Caco-2 (cell line): ENCODE measurements around the gene TMEM181. TPM values are rescaled to one million over a fixed set of nuclear protein-coding genes. Genes with fewer than 3 reads are reported as not detected.
A peak's percentile ranks its signal among the peaks of the same experiment; 100 is the strongest.

Experiments
- BruUV-seq: library from RNA; stranded (reverse); fragments of 400-500 nt; replicated peaks from 2 replicates; lab custom pipeline; 2021; lab: Mats Ljungman, UMichigan
- CTCF ChIA-PET: fragments of 300-600 bp; sonication (Branson Sonifier 250); formaldehyde crosslinking; loops from one replicate; lab custom pipeline; 2022; ENCODE audit warnings: antibody characterized with exemption; lab: Charles Lee
- POLR2A ChIA-PET: fragments of 300-600 bp; sonication (Branson Sonifier 250); formaldehyde crosslinking; loops from one replicate; lab custom pipeline; 2022; ENCODE audit warnings: antibody characterized with exemption; lab: Charles Lee
- DNase-seq, 2 experiments: peaks; one replicate each; pipeline versions ENCODE4 v3.0.0 to v3.0.0-alpha.2; 2020 to 2022
- H3K27me3 ChIP-seq: replicated peaks from 2 replicates; pipeline ENCODE4 v1.6.0; 2011; ENCODE audit warnings: low read length; ENCODE audit not compliant: control insufficient read depth, insufficient read depth
- H3K36me3 ChIP-seq: 2 replicates; pipeline ENCODE4 v1.5.1; 2011; ENCODE audit warnings: low read length; ENCODE audit not compliant: control insufficient read depth, insufficient read depth
- H3K4me1 ChIP-seq: fragments of 250-450 bp; sonication (Bioruptor Pico); 2 replicates; pipeline ENCODE4 v1.5.1; 2020; ENCODE audit warnings: mild to moderate bottlenecking
- H3K4me3 ChIP-seq: 2 replicates; pipeline ENCODE4 v1.5.1; 2011; ENCODE audit warnings: low read depth, mild to moderate bottlenecking, control low read depth, low read length
- H3K9me3 ChIP-seq: fragments of 250-450 bp; sonication (Bioruptor Pico); 2 replicates; pipeline ENCODE4 v1.5.1; 2020; ENCODE audit warnings: mild to moderate bottlenecking, moderate library complexity
- H3K27ac Mint-ChIP-seq: one replicate; pipeline ENCODE4 v1.8.0; 2022; ENCODE audit warnings: mixed read lengths; ENCODE audit not compliant: unreplicated experiment
- H3K27me3 Mint-ChIP-seq: one replicate; pipeline ENCODE4 v1.8.0; 2022; ENCODE audit warnings: mixed read lengths; ENCODE audit not compliant: insufficient read depth, unreplicated experiment
- H3K36me3 Mint-ChIP-seq: one replicate; pipeline ENCODE4 v1.8.0; 2022; ENCODE audit warnings: mild to moderate bottlenecking, mixed read lengths; ENCODE audit not compliant: insufficient read depth, unreplicated experiment
- H3K4me1 Mint-ChIP-seq: one replicate; pipeline ENCODE4 v1.8.0; 2022; ENCODE audit warnings: low read depth, mixed read lengths; ENCODE audit not compliant: unreplicated experiment
- H3K4me3 Mint-ChIP-seq: one replicate; pipeline ENCODE4 v1.8.0; 2022; ENCODE audit warnings: mild to moderate bottlenecking, moderate library complexity, mixed read lengths; ENCODE audit not compliant: unreplicated experiment
- H3K9me3 Mint-ChIP-seq: one replicate; pipeline ENCODE4 v1.8.0; 2022; ENCODE audit warnings: mixed read lengths; ENCODE audit not compliant: unreplicated experiment
- CTCF ChIP-seq, 2 experiments: fragments of 200-600 bp in 1 of 2; IDR thresholded peaks; 1 replicate in 1 of 2; 2 replicates in 1 of 2; pipeline versions ENCODE4 v1.5.1 to v1.8.0; 2011 to 2022; ENCODE audit warnings: antibody characterized with exemption in 1 of 2, control low read depth in 1 of 2, inconsistent platforms in 1 of 2, low read depth in 1 of 2, low read length in 1 of 2, mild to moderate bottlenecking in 1 of 2, moderate library complexity in 1 of 2; ENCODE audit not compliant: insufficient read depth in 1 of 2, severe bottlenecking in 1 of 2, unreplicated experiment in 1 of 2
- intact Hi-C: fragments of 100-400 bp; cut with micrococcal nuclease; formaldehyde crosslinking; loops from one replicate; pipeline ENCODE4 v1.10.0; 2022; ENCODE audit not compliant: unreplicated experiment
- total RNA-seq: library from RNA; stranded (reverse); gene quantifications from 2 replicates; pipeline ENCODE4 v1.2.3, GENCODE V29; 2022

Gene TMEM181
- total RNA-seq, 1 experiment from 2014 or later: 26.7 TPM

GRCh38 chr6:158566207-158566818 is 6.4 kb downstream of the TMEM181 start:
- CTCF ChIA-PET: no interaction called here
- Histone ChIP-seq H3K4me3 (no peak overlapping the region), H3K27me3 (no peaks in the 10 kb centered on the region), H3K4me1 (no peaks in the 10 kb centered on the region), H3K9me3 (no peaks in the 10 kb centered on the region), H3K36me3 (no peaks in the 10 kb centered on the region; the same call in 1 of the 2 replicates)
- H3K27me3 Mint-ChIP-seq: no peaks in the 10 kb centered on the region
- no peak for DNase-seq
- no peaks in the 10 kb centered on the region for H3K9me3 Mint-ChIP-seq
- H3K4me3 Mint-ChIP-seq: no peak overlapping the region
- no peak overlapping the region for H3K27ac Mint-ChIP-seq
- peaks cover 10% of the 10 kb centered on the region for H3K4me1 Mint-ChIP-seq
- POLR2A ChIA-PET: no interaction called here
- no peak for TF ChIP-seq CTCF (IDR thresholded peaks at IDR 0.05; ENCODE audit: insufficient read depth in 1 of 2, low read depth in 1 of 2, low read length in 1 of 2, severe bottlenecking in 1 of 2, unreplicated experiment in 1 of 2)
- intact Hi-C loops: no loop called here
- H3K36me3 Mint-ChIP-seq: peaks cover 21% of the 10 kb centered on the region
- BruUV-seq: no TSS peak

- peaks cover 6% of the 10 kb centered on the region for H3K4me1 Mint-ChIP-seq
- Histone ChIP-seq H3K4me1 (no peaks in the 10 kb centered on the region), H3K27me3 (no peaks in the 10 kb centered on the region), H3K4me3 (no peak overlapping the region), H3K9me3 (no peaks in the 10 kb centered on the region), H3K36me3 (peaks cover 2% of the 10 kb centered on the region; the same call in 1 of the 2 replicates)
- BruUV-seq: no TSS peak
- no peak for DNase-seq
- TF ChIP-seq CTCF (IDR thresholded peaks at IDR 0.05; ENCODE audit: insufficient read depth in 1 of 2, low read depth in 1 of 2, low read length in 1 of 2, severe bottlenecking in 1 of 2, unreplicated experiment in 1 of 2): no peak
- no peak overlapping the region for H3K4me3 Mint-ChIP-seq
- H3K27me3 Mint-ChIP-seq: no peaks in the 10 kb centered on the region
- H3K36me3 Mint-ChIP-seq: peaks cover 20% of the 10 kb centered on the region
- CTCF ChIA-PET: no interaction called here
- H3K27ac Mint-ChIP-seq: peak overlapping the region; percentile 80
- no peaks in the 10 kb centered on the region for H3K9me3 Mint-ChIP-seq
- POLR2A ChIA-PET: no interaction called here
- intact Hi-C loops: no loop called here
Measured at GRCh38 chr6:158567152-158567551, 7.3 kb downstream of the TMEM181 start.

- peaks cover 25% of the 10 kb centered on the region for H3K36me3 Mint-ChIP-seq
- Histone ChIP-seq H3K9me3 (no peaks in the 10 kb centered on the region), H3K36me3 (peaks cover 2% of the 10 kb centered on the region; the same call in 1 of the 2 replicates), H3K4me1 (no peaks in the 10 kb centered on the region), H3K4me3 (no peak overlapping the region), H3K27me3 (no peaks in the 10 kb centered on the region)
- no peak for DNase-seq
- CTCF ChIA-PET: no interaction called here
- peak overlapping the region; percentile 80 for H3K27ac Mint-ChIP-seq
- H3K4me3 Mint-ChIP-seq: no peak overlapping the region
- POLR2A ChIA-PET: no interaction called here
- peaks cover 6% of the 10 kb centered on the region for H3K4me1 Mint-ChIP-seq
- no peak for TF ChIP-seq CTCF (IDR thresholded peaks at IDR 0.05; ENCODE audit: insufficient read depth in 1 of 2, low read depth in 1 of 2, low read length in 1 of 2, severe bottlenecking in 1 of 2, unreplicated experiment in 1 of 2)
- no peaks in the 10 kb centered on the region for H3K27me3 Mint-ChIP-seq
- intact Hi-C loops: no loop called here
- H3K9me3 Mint-ChIP-seq: no peaks in the 10 kb centered on the region
- BruUV-seq: no TSS peak
Measured at GRCh38 chr6:158567871-158568401, 8.0 kb downstream of the TMEM181 start.
